PC-9 (cell line): ENCODE results near the gene MAB21L1. TPM values are rescaled to one million over a fixed set of nuclear protein-coding genes. Genes with fewer than 3 reads are reported as not detected.

Experiments used
- BruUV-seq: library from RNA; stranded (reverse); fragments of 400-500 nt; replicated peaks from 2 replicates; lab custom pipeline; 2021; lab: Mats Ljungman, UMichigan
- CTCF ChIA-PET: fragments of 300-600 bp; sonication (Branson Sonifier 250); formaldehyde crosslinking; loops from one replicate; lab custom pipeline; 2022; ENCODE audit warnings: antibody characterized with exemption; lab: Charles Lee
- POLR2A ChIA-PET: fragments of 300-600 bp; sonication (Branson Sonifier 250); formaldehyde crosslinking; loops from one replicate; lab custom pipeline; 2022; ENCODE audit warnings: antibody characterized with exemption; ENCODE audit not compliant: unreplicated experiment; lab: Charles Lee
- DNase-seq, 2 experiments: peaks; one replicate each; pipeline versions ENCODE4 v3.0.0 to v3.0.0-alpha.2; 2015 to 2022; ENCODE audit warnings: mixed read lengths in 1 of 2
- H2AFZ ChIP-seq: fragments of 200-600 bp; sonication (generic); 2 replicates; pipeline ENCODE4 v1.8.1; 2017; ENCODE audit warnings: antibody characterized with exemption
- H3F3A ChIP-seq: fragments of 200-600 bp; sonication (generic); 2 replicates; pipeline ENCODE4 v1.8.1; 2017; ENCODE audit warnings: antibody characterized with exemption, mild to moderate bottlenecking, low read depth; ENCODE audit not compliant: insufficient read depth
- H3K27ac ChIP-seq: fragments of 200-600 bp; sonication (generic); 2 replicates; pipeline ENCODE4 v1.6.1; 2016; ENCODE audit warnings: mixed run types
- H3K27me3 ChIP-seq: fragments of 200-600 bp; sonication (generic); 2 replicates; pipeline ENCODE4 v1.6.1; 2016; ENCODE audit warnings: low read depth, mixed run types; ENCODE audit not compliant: insufficient read depth
- H3K36me3 ChIP-seq: fragments of 200-600 bp; sonication (generic); 2 replicates; pipeline ENCODE4 v1.6.1; 2016; ENCODE audit warnings: low read depth, mixed run types
- H3K4me1 ChIP-seq: fragments of 200-600 bp; sonication (generic); replicated peaks from 2 replicates; pipeline ENCODE4 v1.6.1; 2016; ENCODE audit warnings: mixed run types; ENCODE audit not compliant: insufficient read depth
- H3K4me2 ChIP-seq: fragments of 200-600 bp; sonication (generic); 2 replicates; pipeline ENCODE4 v1.6.1; 2017; ENCODE audit warnings: mixed run types
- H3K4me3 ChIP-seq: fragments of 200-600 bp; sonication (generic); 2 replicates; pipeline ENCODE4 v1.6.1; 2016; ENCODE audit warnings: mixed run types
- H3K79me2 ChIP-seq: fragments of 200-600 bp; sonication (generic); 2 replicates; pipeline ENCODE4 v1.6.1; 2017; ENCODE audit warnings: low read depth, mixed run types
- H3K9me2 ChIP-seq: fragments of 200-600 bp; sonication (generic); 2 replicates; pipeline ENCODE4 v1.8.1; 2017; ENCODE audit warnings: mild to moderate bottlenecking; ENCODE audit not compliant: insufficient read depth
- H3K9me3 ChIP-seq: fragments of 200-600 bp; sonication (generic); 2 replicates; pipeline ENCODE4 v1.8.1; 2016; ENCODE audit warnings: low read depth; ENCODE audit not compliant: insufficient read depth
- H4K20me1 ChIP-seq: fragments of 200-600 bp; sonication (generic); 2 replicates; pipeline ENCODE4 v1.8.1; 2017; ENCODE audit not compliant: insufficient read depth
- CTCF ChIP-seq: fragments of 200-600 bp; sonication (generic); conservative IDR thresholded peaks from 2 replicates; pipeline ENCODE4 v1.6.1; 2017; ENCODE audit warnings: mixed run types, antibody characterized with exemption, mild to moderate bottlenecking, moderate library complexity
- EZH2 ChIP-seq: fragments of 200-600 bp; sonication (generic); IDR thresholded peaks from 2 replicates; pipeline ENCODE4 v1.8.0; 2017; ENCODE audit warnings: antibody characterized with exemption, low read depth
- intact Hi-C: fragments of 100-400 bp; cut with micrococcal nuclease; formaldehyde crosslinking; loops from one replicate; pipeline ENCODE4 v1.10.0; 2022; ENCODE audit not compliant: unreplicated experiment
- total RNA-seq: library from RNA; stranded (reverse); gene quantifications from 2 replicates; pipeline ENCODE4 v1.2.3, GENCODE V29; 2021

The MAB21L1 gene
- total RNA-seq, 1 experiment from 2014 or later, result not detected

GRCh38 chr13:35471706-35472322, 4.7 kb downstream of the MAB21L1 start:
- H3K9me3 ChIP-seq, result no peaks in the 10 kb centered on the region; the same call in 1 of the 2 replicates
- no peaks in the 10 kb centered on the region for H3F3A ChIP-seq
- H3K9me2 ChIP-seq, result no peaks in the 10 kb centered on the region
- no peak overlapping the region for H2AFZ ChIP-seq
- no peak overlapping the region for H3K4me3 ChIP-seq
- ChIA-PET CTCF (no interaction called here), POLR2A (no interaction called here)
- no peaks in the 10 kb centered on the region for H3K4me1 ChIP-seq
- DNase-seq, result no peak
- no TSS peak for BruUV-seq
- intact Hi-C loops, result no loop called here
- H3K27ac ChIP-seq, result no peak overlapping the region
- TF ChIP-seq CTCF, result no peak
- no peak for TF ChIP-seq EZH2
- no peak overlapping the region for H3K4me2 ChIP-seq
- no peaks in the 10 kb centered on the region for H3K79me2 ChIP-seq
- no peaks in the 10 kb centered on the region for H3K36me3 ChIP-seq
- no peaks in the 10 kb centered on the region for H3K27me3 ChIP-seq
- H4K20me1 ChIP-seq, result no peaks in the 10 kb centered on the region

GRCh38 chr13:35470671-35471661, 5.5 kb downstream of the MAB21L1 start:
- Histone ChIP-seq H3K27ac (no peak overlapping the region), H3K79me2 (no peaks in the 10 kb centered on the region), H3K4me1 (no peaks in the 10 kb centered on the region), H3K4me3 (no peak overlapping the region), H3K9me3 (no peaks in the 10 kb centered on the region; the same call in 1 of the 2 replicates), H3K27me3 (no peaks in the 10 kb centered on the region), H3F3A (no peaks in the 10 kb centered on the region), H2AFZ (no peak overlapping the region), H3K4me2 (no peak overlapping the region), H3K9me2 (no peaks in the 10 kb centered on the region), H4K20me1 (no peaks in the 10 kb centered on the region), H3K36me3 (no peaks in the 10 kb centered on the region)
- intact Hi-C loops, result loop anchor here (1.0 kb wide), 1 partner anchor 50 kb away; no protein-coding TSS in a partner anchor
- no TSS peak for BruUV-seq
- TF ChIP-seq EZH2, result no peak
- no peak for TF ChIP-seq CTCF
- ChIA-PET CTCF (no interaction called here), POLR2A (no interaction called here)
- DNase-seq, result peak in 1 of 2 experiments; percentile 17

GRCh38 chr13:35469806-35470525, 6.5 kb downstream of the MAB21L1 start:
- Histone ChIP-seq H3K36me3 (no peaks in the 10 kb centered on the region), H3F3A (no peaks in the 10 kb centered on the region), H3K9me2 (no peaks in the 10 kb centered on the region), H3K27me3 (no peaks in the 10 kb centered on the region), H3K79me2 (no peaks in the 10 kb centered on the region), H3K9me3 (no peaks in the 10 kb centered on the region; the same call in 1 of the 2 replicates), H3K27ac (no peak overlapping the region), H3K4me3 (no peak overlapping the region), H3K4me2 (no peak overlapping the region), H4K20me1 (no peaks in the 10 kb centered on the region; the same call in 1 of the 2 replicates), H3K4me1 (no peaks in the 10 kb centered on the region), H2AFZ (no peak overlapping the region)
- DNase-seq, result no peak
- BruUV-seq, result no TSS peak
- TF ChIP-seq CTCF, result no peak
- CTCF ChIA-PET, result no interaction called here
- intact Hi-C loops, result loop anchor here (1.0 kb wide), 1 partner anchor 49 kb away; no protein-coding TSS in a partner anchor
- POLR2A ChIA-PET, result no interaction called here
